AG04449 (cell line): Measurements from ENCODE around the gene CLCN5.

Experiments
- CTCF ChIA-PET: fragments of 350-600 bp; formaldehyde crosslinking; extraction: SDS; loops from one replicate; lab custom pipeline; 2021; ENCODE audit warnings: antibody characterized with exemption; lab: Yijun Ruan, JAX
- POLR2A ChIA-PET: fragments of 400-600, 350-600 bp; formaldehyde crosslinking; extraction: SDS; loops from one replicate; lab custom pipeline; 2020; ENCODE audit warnings: antibody characterized with exemption, inconsistent platforms; lab: Yijun Ruan, JAX
- DNase-seq: peaks from one replicate; pipeline ENCODE4 v3.0.0-alpha.2; 2010; ENCODE audit warnings: low read depth, low spot score
- H3K4me3 ChIP-seq: 2 replicates; pipeline ENCODE4 v1.5.1; 2011; ENCODE audit warnings: low read depth, mild to moderate bottlenecking, control low read depth, low read length
- CTCF ChIP-seq: IDR thresholded peaks from one replicate; pipeline ENCODE4 v1.5.1; 2011; ENCODE audit warnings: mild to moderate bottlenecking, moderate library complexity, low read length, control low read depth, inconsistent platforms; ENCODE audit not compliant: insufficient read depth; ENCODE audit errors: missing control alignments

Gene CLCN5

GRCh38 chrX:49879656-49880277, 42.6 kb upstream of the CLCN5 start:
- ChIA-PET POLR2A (no interaction called here), CTCF (interaction anchor here (0.6 to 1.6 kb wide), 3 partner anchors 37 to 41 kb away, joined by 3 to 7 read pairs (median 4); no protein-coding TSS in a partner anchor)
- no peak for DNase-seq
- no peak for TF ChIP-seq CTCF
- H3K4me3 ChIP-seq: peak overlapping the region; percentile 64

GRCh38 chrX:49880668-49881067, 41.7 kb upstream of the CLCN5 start:
- DNase-seq: no peak
- no peak overlapping the region; the same call in 1 of the 2 replicates for H3K4me3 ChIP-seq
- TF ChIP-seq CTCF: no peak
- POLR2A ChIA-PET: no interaction called here
- CTCF ChIA-PET: interaction anchor here (1.1 kb wide), 1 partner anchor 324 kb away, joined by 3 read pairs; the partner anchor contains the start of gene CCNB3

GRCh38 chrX:49884290-49884862, 38.0 kb upstream of the CLCN5 start:
- TF ChIP-seq CTCF: peak; percentile 72
- H3K4me3 ChIP-seq: no peak overlapping the region
- no peak for DNase-seq
- ChIA-PET POLR2A (interaction anchor here (0.6 kb wide), 1 partner anchor 57 kb away, joined by 3 read pairs; no protein-coding TSS in a partner anchor), CTCF (interaction anchor here (0.8 to 2.9 kb wide), 14 partner anchors 9 to 695 kb away, joined by 3 to 23 read pairs (median 4); partner anchors contain the start of gene CCNB3)

GRCh38 chrX:49892542-49892941, 29.9 kb upstream of the CLCN5 start:
- ChIA-PET CTCF (interaction anchor here (1.1 kb wide), 1 partner anchor 11 kb away, joined by 3 read pairs; no protein-coding TSS in a partner anchor), POLR2A (no interaction called here)
- DNase-seq: no peak
- no peak overlapping the region for H3K4me3 ChIP-seq
- no peak for TF ChIP-seq CTCF

- ChIA-PET CTCF (interaction anchor here (1.0 to 1.1 kb wide), 2 partner anchors 12 to 184 kb away, joined by 3 to 4 read pairs; no protein-coding TSS in a partner anchor), POLR2A (no interaction called here)
- no peak for TF ChIP-seq CTCF
- no peak overlapping the region for H3K4me3 ChIP-seq
- DNase-seq: no peak
Measured at GRCh38 chrX:49896951-49897350, 25.4 kb upstream of the CLCN5 start.

GRCh38 chrX:49901048-49901447, 21.3 kb upstream of the CLCN5 start:
- no peak for TF ChIP-seq CTCF
- DNase-seq: no peak
- no peak overlapping the region for H3K4me3 ChIP-seq
- CTCF ChIA-PET: interaction anchor here (0.9 to 1.1 kb wide), 2 partner anchors 9 to 12 kb away, joined by 3 read pairs; no protein-coding TSS in a partner anchor
- POLR2A ChIA-PET: no interaction called here
